GM12878 (cell line): ENCODE measurements around the gene CYTIP. TPM values are rescaled to one million over a fixed set of nuclear protein-coding genes. Genes with fewer than 3 reads are reported as not detected.

Source experiments
- ATAC-seq: fragments of 200-7000 bp; cut with Tn5 transposase; 3 replicates; pipeline ENCODE4 v1.9.1; 2020; ENCODE audit warnings: mild to moderate bottlenecking, moderate library complexity
- BruUV-seq: library from RNA; stranded (reverse); fragments of 400-500 nt; replicated peaks from 2 replicates; lab custom pipeline; 2021; lab: Mats Ljungman, UMichigan
- CTCF ChIA-PET: fragments of 300-600 bp; sonication (Branson Sonifier 250); formaldehyde crosslinking; extraction: SDS; loops from one replicate; lab custom pipeline; 2021; ENCODE audit warnings: inconsistent platforms; lab: Yijun Ruan, JAX
- POLR2A ChIA-PET: fragments of 350-600 bp; formaldehyde crosslinking; extraction: SDS; loops from one replicate; lab custom pipeline; 2021; ENCODE audit warnings: inconsistent platforms; lab: Charles Lee
- RAD21 ChIA-PET: fragments of 300-600 bp; sonication (Branson Sonifier 250); formaldehyde crosslinking; loops from one replicate; lab custom pipeline; 2023; ENCODE audit warnings: antibody characterized with exemption; ENCODE audit not compliant: unreplicated experiment; lab: Charles Lee
- SMC1A ChIA-PET: fragments of 300-600 bp; sonication (Branson Sonifier 250); formaldehyde crosslinking; loops from one replicate; lab custom pipeline; 2023; ENCODE audit not compliant: unreplicated experiment, uncharacterized antibody; lab: Charles Lee
- DNase-seq: peaks from one replicate; pipeline ENCODE4 v3.0.0-alpha.2; 2011; ENCODE audit warnings: low read depth, low spot score
- FAIRE-seq: peaks from 3 replicates; lab custom pipeline; 2011; peaks lifted over from hg19 to GRCh38; lab: Jason Lieb, UNC
- H2AFZ ChIP-seq: 2 replicates; pipeline ENCODE4 v1.6.0; 2011; ENCODE audit warnings: low read depth, low read length, control low read depth; ENCODE audit not compliant: control insufficient read depth
- H3K27ac ChIP-seq: 2 replicates; pipeline ENCODE4 v1.5.1; 2011; ENCODE audit warnings: control low read depth; ENCODE audit not compliant: control insufficient read depth, insufficient read depth
- H3K27me3 ChIP-seq, 2 experiments: replicated peaks in 1 of 2; 2 replicates each; pipeline versions ENCODE4 v1.6.0 to v1.6.1; 2011; ENCODE audit warnings: low read length in 1 of 2; ENCODE audit not compliant: control insufficient read depth in 2 of 2, insufficient read depth in 2 of 2
- H3K36me3 ChIP-seq, 2 experiments: 2 replicates each; pipeline ENCODE4 v1.5.1; 2011; ENCODE audit warnings: low read length in 1 of 2; ENCODE audit not compliant: control insufficient read depth in 2 of 2, insufficient read depth in 2 of 2
- H3K4me1 ChIP-seq: 2 replicates; pipeline ENCODE4 v1.6.1; 2011; ENCODE audit warnings: mild to moderate bottlenecking, low read length, moderate library complexity, mixed read lengths; ENCODE audit not compliant: control insufficient read depth, insufficient read depth
- H3K4me2 ChIP-seq: 2 replicates; pipeline ENCODE4 v1.6.0; 2011; ENCODE audit warnings: control low read depth; ENCODE audit not compliant: control insufficient read depth, insufficient read depth
- H3K4me3 ChIP-seq: fragments of 200-600 bp; sonication (generic); 2 replicates; pipeline ENCODE4 v1.5.1; 2016
- H3K79me2 ChIP-seq: 2 replicates; pipeline ENCODE4 v1.6.0; 2011; ENCODE audit warnings: low read length; ENCODE audit not compliant: control insufficient read depth, insufficient read depth
- H3K9ac ChIP-seq: 2 replicates; pipeline ENCODE4 v1.8.0; 2011; ENCODE audit warnings: low read length, control low read depth, mixed read lengths; ENCODE audit not compliant: control insufficient read depth, insufficient read depth
- H3K9me3 ChIP-seq: replicated peaks from 3 replicates; pipeline ENCODE4 v1.5.1; 2011; ENCODE audit warnings: mild to moderate bottlenecking, low read length; ENCODE audit not compliant: control insufficient read depth, insufficient read depth
- H4K20me1 ChIP-seq: 2 replicates; pipeline ENCODE4 v1.6.0; 2011; ENCODE audit not compliant: control insufficient read depth, insufficient read depth
- CBFB ChIP-seq: IDR thresholded peaks from 2 replicates; pipeline ENCODE4 v1.6.1; 2016; ENCODE audit warnings: antibody characterized with exemption, low read depth
- LARP7 ChIP-seq: fragments of 450-650 bp; IDR thresholded peaks from 2 replicates; pipeline ENCODE4 v1.6.1; 2017; ENCODE audit warnings: mild to moderate bottlenecking
- RB1 ChIP-seq: fragments of 450-650 bp; formaldehyde crosslinking; IDR thresholded peaks from 2 replicates; pipeline ENCODE4 v1.6.1; 2017; ENCODE audit warnings: mild to moderate bottlenecking, borderline replicate concordance
- SUPT20H ChIP-seq: IDR thresholded peaks from 2 replicates; pipeline ENCODE4 v1.6.1; 2011; ENCODE audit warnings: low read depth, mild to moderate bottlenecking, low read length, moderate library complexity, borderline replicate concordance; ENCODE audit not compliant: control insufficient read depth
- ZNF622 ChIP-seq: fragments of 450-650 bp; IDR thresholded peaks from 2 replicates; pipeline ENCODE4 v1.6.1; 2017; ENCODE audit warnings: mild to moderate bottlenecking, inconsistent platforms
- WGBS: methylation state at CpG from one replicate; pipeline ENCODE4 v1.1.6; 2016; ENCODE audit warnings: low lambda C conversion rate; ENCODE audit not compliant: insufficient replicate concordance, insufficient coverage; ENCODE audit errors: missing lambda C conversion rate; 5-methylcytosine and 5-hydroxymethylcytosine counted together
- in situ Hi-C: fragments of 300-500 bp; cut with MboI; formaldehyde crosslinking; loops from 9 replicates; pipeline ENCODE4 v1.14.3; 2018; ENCODE audit warnings: mixed read lengths
- intact Hi-C: fragments of 100-400 bp; cut with micrococcal nuclease; formaldehyde crosslinking; loops from one replicate; pipeline ENCODE4 v1.14.2; 2022; ENCODE audit not compliant: unreplicated experiment
- polyA plus RNA-seq, 11 experiments: library from polyadenylated mRNA; depleted of rRNA in 4 of 11; unstranded in 6 of 11; stranded (reverse) in 5 of 11; fragments of >200 nt; fragmentation: Nextera tagmentation in 4 of 11; fragmentation: Illumina TruSeq in 1 of 11; extraction: Ambion mirVana in 4 of 11; extraction: Trizol in 1 of 11; gene quantifications; 1 replicate in 1 of 11; 2 replicates in 10 of 11; pipeline versions ENCODE4 v1.2.1 to v1.2.3, GENCODE V29; 2011 to 2016; ENCODE audit warnings: inconsistent platforms in 2 of 11, missing spikeins in 2 of 11, low read depth in 1 of 11
- total RNA-seq, 4 experiments: library from RNA; depleted of rRNA in 3 of 4; stranded (reverse); fragments of >200 nt in 3 of 4; fragmentation: Illumina TruSeq in 1 of 4; extraction: Trizol in 1 of 4; gene quantifications; 2 replicates each; pipeline versions ENCODE4 v1.2.1 to v1.2.3, GENCODE V29; 2013 to 2021
- TF ChIP-seq, protein P1 (sequence below): fragments of 450-650 bp; IDR thresholded peaks from 2 replicates; pipeline ENCODE4 v1.6.1; 2018; ENCODE audit warnings: mild to moderate bottlenecking, low read depth, moderate library complexity; ENCODE audit not compliant: partially characterized antibody

CYTIP gene
- total and polyA plus RNA-seq, 10 of the 15 experiments (the other 5 are each of a cell fraction or from before 2014, with no cell fraction given): 55.1 to 178 (median 73.4) TPM

DNA sequence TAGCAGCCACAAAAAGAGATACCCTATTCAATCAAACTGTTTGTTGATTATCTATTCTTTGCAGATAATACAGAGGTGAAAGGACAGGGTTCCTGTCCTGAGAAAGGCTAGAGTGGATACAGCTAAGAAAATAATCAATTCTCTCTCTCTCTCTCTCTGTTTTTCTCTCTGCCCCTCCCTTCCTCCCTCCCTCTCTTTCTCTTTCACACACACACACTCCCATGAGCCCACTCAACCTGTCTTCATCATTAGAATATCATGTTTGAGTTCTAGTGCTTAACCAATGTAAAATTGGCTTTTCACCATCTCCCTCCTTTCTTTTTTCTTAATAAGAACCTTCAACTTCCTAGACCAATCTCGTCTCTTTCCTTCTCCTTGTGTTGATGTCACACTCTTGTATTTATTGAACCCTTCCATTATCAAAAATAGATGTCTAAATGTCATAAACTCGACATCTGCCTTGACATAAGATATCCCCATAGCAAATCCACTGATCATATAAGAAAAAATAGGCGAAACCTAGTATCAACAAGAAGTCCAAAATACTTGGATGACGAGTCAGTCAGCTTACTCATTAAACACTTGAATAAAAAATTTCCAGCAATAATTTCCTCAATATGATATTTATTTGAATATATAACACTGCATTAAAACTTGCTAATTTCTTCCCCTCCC is 42.8 kb upstream of the CYTIP start:
- no TSS peak for BruUV-seq

More for the DNA sequence above, 42.8 kb upstream of the CYTIP start:
- H3K4me2 ChIP-seq: no peak overlapping the region
- no peak for FAIRE-seq
- POLR2A ChIA-PET: interaction anchor here (0.6 to 1.7 kb wide), 2 partner anchors 17 to 1733 kb away, joined by 3 to 10 read pairs; no protein-coding TSS in a partner anchor
- H3K4me1 ChIP-seq: no peaks in the 10 kb centered on the region
- intact Hi-C loops: no loop called here
- no peak overlapping the region for H3K4me3 ChIP-seq
- CTCF ChIA-PET: interaction anchor here (0.9 to 10.9 kb wide), 7 partner anchors 8 to 183 kb away, joined by 3 to 174 read pairs (median 7); partner anchors contain the start of gene ERMN
- no peaks in the 10 kb centered on the region for H3K79me2 ChIP-seq
- no peaks in the 10 kb centered on the region for H3K27me3 ChIP-seq
- in situ Hi-C loops: no loop called here
- no peak overlapping the region; the same call in 1 of the 2 replicates for H2AFZ ChIP-seq
- RAD21 ChIA-PET: interaction anchor here (0.6 to 1.5 kb wide), 3 partner anchors 16 to 159 kb away, joined by 3 to 4 read pairs (median 3); no protein-coding TSS in a partner anchor
- SMC1A ChIA-PET: interaction anchor here (0.6 to 10.9 kb wide), 8 partner anchors 7 to 254 kb away, joined by 3 to 165 read pairs (median 4); partner anchors contain the start of gene ERMN
- no peaks in the 10 kb centered on the region for H4K20me1 ChIP-seq
- no peak overlapping the region for H3K27ac ChIP-seq
- TF ChIP-seq RB1 (no peak), CBFB (no peak), SUPT20H (no peak), ZNF622 (no peak), LARP7 (no peak)
- TF ChIP-seq, protein P1, sequence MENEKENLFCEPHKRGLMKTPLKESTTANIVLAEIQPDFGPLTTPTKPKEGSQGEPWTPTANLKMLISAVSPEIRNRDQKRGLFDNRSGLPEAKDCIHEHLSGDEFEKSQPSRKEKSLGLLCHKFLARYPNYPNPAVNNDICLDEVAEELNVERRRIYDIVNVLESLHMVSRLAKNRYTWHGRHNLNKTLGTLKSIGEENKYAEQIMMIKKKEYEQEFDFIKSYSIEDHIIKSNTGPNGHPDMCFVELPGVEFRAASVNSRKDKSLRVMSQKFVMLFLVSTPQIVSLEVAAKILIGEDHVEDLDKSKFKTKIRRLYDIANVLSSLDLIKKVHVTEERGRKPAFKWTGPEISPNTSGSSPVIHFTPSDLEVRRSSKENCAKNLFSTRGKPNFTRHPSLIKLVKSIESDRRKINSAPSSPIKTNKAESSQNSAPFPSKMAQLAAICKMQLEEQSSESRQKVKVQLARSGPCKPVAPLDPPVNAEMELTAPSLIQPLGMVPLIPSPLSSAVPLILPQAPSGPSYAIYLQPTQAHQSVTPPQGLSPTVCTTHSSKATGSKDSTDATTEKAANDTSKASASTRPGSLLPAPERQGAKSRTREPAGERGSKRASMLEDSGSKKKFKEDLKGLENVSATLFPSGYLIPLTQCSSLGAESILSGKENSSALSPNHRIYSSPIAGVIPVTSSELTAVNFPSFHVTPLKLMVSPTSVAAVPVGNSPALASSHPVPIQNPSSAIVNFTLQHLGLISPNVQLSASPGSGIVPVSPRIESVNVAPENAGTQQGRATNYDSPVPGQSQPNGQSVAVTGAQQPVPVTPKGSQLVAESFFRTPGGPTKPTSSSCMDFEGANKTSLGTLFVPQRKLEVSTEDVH: no peak
- no peaks in the 10 kb centered on the region for H3K9me3 ChIP-seq
- H3K9ac ChIP-seq: no peak overlapping the region
- ATAC-seq: no peak
- H3K36me3 ChIP-seq: no peaks in the 10 kb centered on the region
- no peak for DNase-seq
- whole genome bisulfite sequencing: 76% methylated on average over 4 of the region's 4 CpGs
